ENCODE results near the gene MYH3.
"Not testable (repeated sequence)": the region's sequence is repeated elsewhere in the genome, so short reads cannot be mapped to it uniquely, and the experiment has no call there.

Gene MYH3

GRCh38 chr17:10657148-10657547 is at the start of gene MYH3:
MYH3 (minus strand) TSS chr17:10657309; CDS start chr17:10655064, 2,245 bp downstream.
- DNase-seq: no peak

- no peak for DNase-seq
These were observed 48.6 kb upstream of the MYH3 start for GRCh38 chr17:10705727-10706126.

GRCh38 chr17:10702574-10702973 is 45.5 kb upstream of the MYH3 start:
- DNase-seq: no peak

- DNase-seq: peak; percentile 4
These were observed 42.7 kb upstream of the MYH3 start for GRCh38 chr17:10699856-10700255.

- DNase-seq: no peak
These were observed 41.1 kb upstream of the MYH3 start for GRCh38 chr17:10698096-10698818.

GRCh38 chr17:10697092-10698081 is 40.3 kb upstream of the MYH3 start, which contains the start of the genes ADPRM and SCO1:
ADPRM (plus strand) TSS chr17:10697594; CDS start chr17:10704927, 7,333 bp downstream.
SCO1 (minus strand) TSS chr17:10697533; CDS start chr17:10697507, 26 bp downstream.
- peak; percentile 90 for DNase-seq

- DNase-seq: not testable (repeated sequence)
These were observed 38.8 kb upstream of the MYH3 start for GRCh38 chr17:10695875-10696407.

GRCh38 chr17:10687499-10687898 is 30.4 kb upstream of the MYH3 start:
- no peak for DNase-seq

GRCh38 chr17:10683853-10684252 is 26.7 kb upstream of the MYH3 start:
- DNase-seq: no peak

- DNase-seq: no peak
These were observed 24.8 kb upstream of the MYH3 start for GRCh38 chr17:10681866-10682446.

- DNase-seq: no peak
These were observed 17.6 kb upstream of the MYH3 start for GRCh38 chr17:10674704-10675103.

GRCh38 chr17:10673312-10673711 is 16.2 kb upstream of the MYH3 start:
- no peak for DNase-seq

- DNase-seq: no peak
These were observed 11.7 kb upstream of the MYH3 start for GRCh38 chr17:10668775-10669174.

- no peak for DNase-seq
These were observed 9.8 kb upstream of the MYH3 start for GRCh38 chr17:10666906-10667305.

- no peak for DNase-seq
These were observed 7.5 kb upstream of the MYH3 start for GRCh38 chr17:10664571-10664970.

GRCh38 chr17:10663231-10663630 is 6.1 kb upstream of the MYH3 start:
- no peak for DNase-seq

- no peak for DNase-seq
These were observed 4.3 kb upstream of the MYH3 start for GRCh38 chr17:10661437-10661836.

GRCh38 chr17:10657879-10658278 is 770 bp upstream of the MYH3 start:
- no peak for DNase-seq

GRCh38 chr17:10653987-10654386 is 3.1 kb downstream of the MYH3 start:
- DNase-seq: no peak

- DNase-seq: no peak
These were observed 4.0 kb downstream of the MYH3 start for GRCh38 chr17:10652984-10653659.

GRCh38 chr17:10651927-10652326 is 5.2 kb downstream of the MYH3 start:
- DNase-seq: no peak

GRCh38 chr17:10649602-10650001 is 7.5 kb downstream of the MYH3 start:
- DNase-seq: no peak
